IPS-NIHi11 (cell line): ENCODE results near the gene DCUN1D1.
A peak's percentile ranks its signal among the peaks of the same experiment; 100 is the strongest.
"Not testable (repeated sequence)": the region's sequence is repeated elsewhere in the genome, so short reads cannot be mapped to it uniquely, and the experiment has no call there.

ENCODE experiments used
- DNase-seq: peaks from one replicate; pipeline ENCODE4 v3.0.0; 2012; ENCODE audit warnings: mixed read lengths, low spot score

Gene DCUN1D1

GRCh38 chr3:182980204-182981037 lies at the start of gene DCUN1D1:
Gene DCUN1D1 (minus strand): TSS chr3:182980538. CDS start chr3:182980489, 49 bp downstream.
- peak; percentile 98 for DNase-seq

DNA sequence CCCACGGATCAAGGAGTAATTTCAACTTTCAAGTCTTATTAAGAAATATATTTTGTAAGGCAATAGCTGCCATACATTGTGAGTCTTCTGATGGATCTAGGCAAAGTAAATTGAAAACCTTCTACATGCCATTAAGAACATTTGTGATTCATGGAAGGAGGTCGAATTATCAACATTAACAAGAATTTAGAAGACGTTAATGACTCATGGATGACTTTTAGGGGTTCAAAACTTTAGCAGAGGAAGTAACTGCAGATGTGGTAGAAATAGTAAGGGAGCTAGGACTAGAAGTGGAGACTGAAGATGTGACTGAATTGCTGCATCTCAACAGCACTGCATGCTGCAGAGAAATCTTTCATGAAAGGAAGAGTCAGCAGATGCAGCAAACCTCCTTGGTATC lies 48.1 kb upstream of the DCUN1D1 start:
- DNase-seq = no peak

DNA sequence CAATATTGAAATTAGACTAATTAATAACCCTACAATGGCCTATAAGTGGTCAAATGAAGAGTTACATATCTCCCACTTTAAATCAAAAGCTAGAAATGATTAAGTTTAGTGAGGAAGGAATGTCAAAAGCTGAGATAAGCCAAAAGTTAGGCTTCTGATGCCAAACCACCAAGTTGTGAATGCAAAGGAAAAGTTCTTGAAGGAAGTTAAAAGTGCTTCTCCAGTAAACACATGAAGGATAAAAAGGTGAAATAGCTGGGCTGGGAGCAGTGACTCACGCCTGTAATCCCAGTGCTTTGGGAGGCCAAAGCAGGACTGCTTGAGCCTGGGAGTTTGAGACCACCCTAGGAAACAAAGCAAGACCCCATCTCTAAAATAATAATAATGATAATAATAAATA lies 46.9 kb upstream of the DCUN1D1 start:
- DNase-seq = no peak

DNA sequence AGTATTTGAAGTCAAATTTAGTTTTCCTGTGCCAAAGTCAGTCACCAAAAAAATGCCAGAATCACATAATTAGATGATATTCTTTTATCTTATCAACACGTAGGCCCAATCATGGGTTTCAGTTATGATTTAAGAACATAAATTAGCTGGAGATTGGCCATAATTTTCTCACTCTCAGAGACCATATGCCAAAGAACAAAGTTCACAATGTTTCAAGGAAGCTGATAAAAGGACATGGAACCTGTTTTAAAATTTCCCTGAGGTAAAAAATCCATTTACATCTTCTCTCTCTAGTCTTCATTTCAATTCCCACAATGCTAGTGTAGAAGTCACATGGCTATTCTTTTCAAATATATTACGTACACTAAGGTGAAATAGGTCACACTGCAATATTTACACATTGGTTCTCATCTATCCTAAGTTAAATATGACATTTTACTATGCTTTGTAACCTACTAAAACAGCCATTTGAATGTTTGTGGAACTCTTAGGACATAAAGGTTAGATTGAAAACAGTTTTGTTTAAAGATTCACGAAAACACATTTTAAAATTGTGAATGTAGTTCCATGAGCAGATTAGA lies 42.7 kb upstream of the DCUN1D1 start:
- DNase-seq = no peak

DNA sequence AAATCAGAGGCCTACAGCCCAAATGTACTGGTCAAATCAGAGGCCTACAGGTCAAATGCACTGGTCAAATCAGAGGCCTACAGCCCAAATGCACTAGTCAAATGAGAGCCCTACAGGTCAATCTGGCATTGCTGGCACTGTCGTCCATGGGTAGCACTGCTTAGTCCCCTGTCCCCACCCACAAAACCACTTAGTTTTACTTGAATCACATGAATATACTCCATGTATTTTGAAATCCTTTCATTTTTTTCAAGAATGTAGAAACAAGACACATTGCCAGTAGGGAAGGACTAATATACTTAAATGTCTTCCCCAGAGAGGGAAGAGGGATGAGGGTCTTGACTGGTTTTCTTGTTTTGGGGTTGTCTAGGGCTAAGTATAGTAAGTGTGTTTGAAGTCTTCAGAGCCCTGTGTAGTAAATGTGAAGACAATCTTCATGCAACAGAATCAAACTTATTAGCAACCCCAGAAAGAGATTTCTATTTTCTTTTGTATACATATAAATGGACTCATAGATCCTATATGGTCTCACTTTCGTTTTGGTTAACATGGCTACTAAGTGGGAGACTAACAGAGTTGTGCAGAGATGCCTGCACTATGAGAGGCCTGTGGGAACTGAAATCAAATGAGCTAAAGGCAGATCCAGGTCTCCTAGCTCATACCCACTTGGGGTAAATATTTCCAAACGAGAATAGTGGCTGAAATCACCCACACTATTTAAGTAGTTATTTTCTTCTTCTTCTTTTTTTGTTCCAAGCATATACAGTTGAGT lies 38.3 kb upstream of the DCUN1D1 start:
- DNase-seq = no peak

GRCh38 chr3:183015185-183015584 lies 34.8 kb upstream of the DCUN1D1 start:
- DNase-seq = no peak

- no peak for DNase-seq
Measured at GRCh38 chr3:183013856-183014255, 33.5 kb upstream of the DCUN1D1 start.

DNA sequence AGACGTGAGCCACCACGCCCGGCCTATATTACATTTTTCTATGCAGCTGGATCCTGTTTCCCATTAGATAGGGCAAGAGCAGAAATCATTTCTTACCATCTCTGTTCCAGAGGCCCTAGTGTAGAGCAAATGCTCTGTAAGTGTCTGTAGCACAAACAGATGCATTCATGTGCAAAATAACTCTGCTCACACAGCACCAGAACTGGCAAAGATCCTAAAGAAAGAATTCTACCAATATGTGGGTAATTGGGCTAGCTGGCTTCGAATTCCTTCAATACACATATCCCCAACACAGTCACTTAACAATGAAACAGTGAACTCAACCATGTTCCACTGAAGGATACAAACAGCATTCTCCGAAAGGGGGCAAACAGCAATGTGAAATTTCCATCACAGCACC lies 32.7 kb upstream of the DCUN1D1 start:
- DNase-seq = no peak

- no peak for DNase-seq
Measured at GRCh38 chr3:183008800-183009199, 28.5 kb upstream of the DCUN1D1 start.

DNA sequence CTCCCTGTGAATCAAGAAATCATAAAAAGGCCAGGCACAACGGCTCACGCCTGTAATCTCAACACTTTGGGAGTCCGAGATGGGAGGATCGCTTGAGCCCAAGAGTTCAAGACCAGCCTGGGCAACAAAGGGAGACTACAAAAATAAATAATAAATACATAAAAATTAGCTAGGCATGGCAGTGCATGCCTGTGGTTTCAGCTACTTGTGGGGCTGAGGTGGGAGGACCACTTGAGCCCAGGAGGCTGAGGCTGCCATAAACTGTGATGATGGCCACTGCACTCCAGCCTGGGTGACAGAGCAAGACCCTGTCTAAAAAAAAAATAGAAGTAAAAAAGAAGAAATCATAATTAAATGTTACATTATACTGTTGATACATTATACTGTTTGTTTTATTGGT lies 28.0 kb upstream of the DCUN1D1 start:
- no peak for DNase-seq

DNA sequence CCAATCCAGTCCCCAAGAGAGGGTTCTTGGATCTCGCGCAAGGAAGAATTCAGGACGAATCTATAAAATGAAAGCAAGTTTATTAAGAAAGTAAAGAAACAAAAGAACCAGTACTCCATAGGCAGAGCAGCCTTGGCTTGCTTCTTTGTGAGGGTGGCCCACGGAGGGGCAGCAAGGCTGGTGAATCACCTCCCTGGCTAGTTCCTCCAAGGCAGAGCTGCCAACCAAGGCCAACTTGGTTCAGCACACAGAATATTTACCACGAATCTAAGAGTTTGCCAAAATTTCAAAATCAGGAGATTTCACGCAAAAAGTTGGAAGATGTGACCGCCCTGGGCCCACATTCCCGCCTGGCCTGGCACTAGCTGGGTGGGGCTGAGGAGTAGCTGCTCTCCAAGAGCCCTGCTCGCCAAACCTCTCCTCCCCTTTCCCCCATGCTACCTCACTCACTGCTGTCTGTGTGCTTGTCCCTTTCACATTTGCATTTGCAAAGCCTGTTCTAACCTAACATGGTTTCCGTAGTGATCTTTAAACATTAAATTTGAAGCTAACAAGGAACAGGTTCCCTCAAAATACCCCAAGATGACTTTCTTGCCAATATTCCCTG lies 26.2 kb upstream of the DCUN1D1 start:
- DNase-seq = peak; percentile 30

DNA sequence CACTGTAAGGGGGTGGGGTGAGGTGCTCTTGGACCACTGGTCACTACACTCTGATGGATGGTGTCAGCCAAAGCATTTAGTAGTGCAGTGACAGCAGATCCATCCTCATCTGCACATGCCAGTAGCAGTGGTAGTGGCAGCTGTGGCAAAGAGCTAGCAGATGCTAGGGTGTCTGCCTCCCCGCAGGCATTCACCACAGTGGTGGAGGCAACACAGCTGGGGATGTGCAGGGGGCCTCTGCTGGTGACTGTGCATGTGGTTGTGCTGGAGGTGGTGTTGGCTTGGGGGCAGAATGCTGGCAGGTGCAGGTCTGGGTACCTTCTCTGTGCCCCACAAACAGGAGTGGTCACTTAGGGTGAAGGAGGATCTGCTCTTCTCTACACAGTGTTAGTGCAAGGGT lies 19.4 kb upstream of the DCUN1D1 start:
- DNase-seq = no peak

GRCh38 chr3:182993486-182994201 lies 13.3 kb upstream of the DCUN1D1 start:
- not testable (repeated sequence) for DNase-seq

GRCh38 chr3:182989566-182989965 lies 9.2 kb upstream of the DCUN1D1 start:
- DNase-seq = no peak

- no peak for DNase-seq
Measured at GRCh38 chr3:182986021-182986420, 5.7 kb upstream of the DCUN1D1 start.

GRCh38 chr3:182983876-182984275 lies 3.5 kb upstream of the DCUN1D1 start:
- DNase-seq = no peak

DNA sequence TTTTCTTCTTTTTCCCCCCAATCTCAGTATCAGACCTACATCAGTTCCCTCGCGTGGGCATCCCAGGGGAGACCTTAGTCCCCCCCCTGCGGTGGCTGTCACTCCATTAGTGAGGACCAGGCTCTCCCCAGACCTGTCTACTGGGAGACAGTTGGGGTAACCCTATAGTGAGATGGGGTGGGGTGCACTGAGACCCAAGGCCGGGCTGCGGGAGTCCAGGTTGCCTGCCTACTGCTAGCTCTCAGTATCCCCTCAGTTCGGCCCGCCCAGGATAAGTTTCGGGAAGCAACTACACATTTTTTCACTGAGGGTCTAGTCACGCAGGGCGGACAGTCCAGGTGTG lies 671 bp upstream of the DCUN1D1 start:
- DNase-seq = no peak

DNA sequence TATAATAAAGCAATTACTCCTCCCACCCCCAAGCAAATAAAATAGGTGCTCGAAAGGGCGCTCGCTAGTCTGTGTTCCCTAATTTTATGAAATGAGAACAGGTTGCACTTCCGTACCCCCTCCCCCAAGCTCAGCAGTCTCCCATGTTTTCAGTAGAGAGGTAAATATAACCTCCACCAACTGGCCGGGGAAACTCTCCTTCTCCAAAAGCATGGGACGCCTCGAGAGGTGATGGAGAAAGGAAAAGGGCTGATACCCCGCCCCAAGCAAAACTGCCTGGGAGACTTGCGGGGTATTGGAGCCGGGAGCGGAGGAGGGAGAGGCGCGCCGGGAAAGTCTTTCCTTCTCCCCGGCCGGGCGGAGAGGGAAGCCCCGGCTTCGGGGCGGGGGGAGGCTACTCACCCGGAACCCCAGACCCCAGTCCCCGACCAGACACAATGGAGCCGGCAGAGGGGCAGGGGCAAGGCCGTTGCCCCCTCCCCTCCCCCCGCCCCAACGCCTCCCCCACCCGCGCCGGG lies 605 bp downstream of the DCUN1D1 start:
- DNase-seq = peak; percentile 60

DNA sequence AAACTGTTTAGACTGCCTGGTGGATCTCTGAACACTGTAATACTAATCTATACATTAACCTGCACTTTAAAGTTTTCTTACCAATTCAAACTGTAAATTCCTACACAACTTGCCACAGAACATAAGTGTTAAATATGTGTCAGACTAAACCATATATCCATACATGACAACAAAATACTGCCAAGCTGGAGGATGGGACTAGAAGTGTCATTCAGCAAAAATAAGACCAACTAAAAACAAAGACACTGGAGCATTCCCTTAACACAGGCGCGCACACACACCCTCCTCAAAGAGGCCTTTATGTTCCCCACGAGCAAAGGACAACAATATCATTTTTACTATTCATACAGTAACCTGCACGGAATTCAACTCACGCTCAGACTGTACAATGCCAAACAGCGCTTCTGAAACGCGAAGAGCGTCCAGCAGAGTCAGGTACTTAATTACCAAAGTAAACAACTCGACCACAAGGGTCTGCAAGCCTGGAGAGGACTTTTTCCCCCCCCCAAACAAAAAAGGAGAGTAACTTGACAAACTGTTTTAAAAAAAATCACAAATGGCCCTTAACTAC lies 1.1 kb downstream of the DCUN1D1 start:
- DNase-seq = no peak

DNA sequence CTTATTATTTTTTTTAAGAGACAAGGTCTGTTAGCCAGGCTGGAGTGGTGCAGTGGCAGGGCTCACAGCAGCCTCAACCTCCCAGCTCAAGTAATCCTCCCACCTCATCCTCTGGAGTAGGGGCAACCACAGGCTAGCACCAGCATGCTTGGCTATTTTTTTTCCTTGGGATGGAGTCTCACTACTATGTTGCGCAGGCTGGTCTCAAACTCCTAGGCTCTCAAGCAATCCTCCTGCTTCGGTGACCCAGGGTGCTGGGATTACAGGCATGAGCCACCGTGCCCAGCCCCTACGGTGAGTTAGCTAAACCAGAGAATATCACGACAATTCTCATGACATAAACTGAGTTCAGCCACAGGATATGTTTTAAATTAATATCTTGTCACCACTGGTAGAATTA lies 2.0 kb downstream of the DCUN1D1 start:
- no peak for DNase-seq

GRCh38 chr3:182973047-182973446 lies 7.3 kb downstream of the DCUN1D1 start:
- DNase-seq = no peak
